Endothelial cell of umbilical vein (primary cell): Measurements from ENCODE around the gene DGKD. TPM values are rescaled to one million over a fixed set of nuclear protein-coding genes. Genes with fewer than 3 reads are reported as not detected.

ENCODE experiments used
- BruUV-seq: library from RNA; stranded (reverse); fragments of 400-500 nt; replicated peaks from 2 replicates; lab custom pipeline; 2021; lab: Mats Ljungman, UMichigan
- CTCF ChIA-PET: fragments of 300-600, 350-600 bp; sonication (Branson Sonifier 250); formaldehyde crosslinking; loops from one replicate; lab custom pipeline; 2021; ENCODE audit warnings: antibody characterized with exemption, inconsistent platforms; lab: Charles Lee
- POLR2A ChIA-PET: fragments of 300-600, 350-600 bp; sonication (Branson Sonifier 250); formaldehyde crosslinking; loops from one replicate; lab custom pipeline; 2021; ENCODE audit warnings: antibody characterized with exemption, inconsistent platforms; lab: Charles Lee
- DNase-seq: peaks from one replicate; pipeline ENCODE4 v3.0.0-alpha.2; 2011; ENCODE audit warnings: low read depth, low spot score
- FAIRE-seq: peaks from 2 replicates; lab custom pipeline; 2011; peaks lifted over from hg19 to GRCh38; lab: Jason Lieb, UNC
- H2AFZ ChIP-seq: 2 replicates; pipeline ENCODE4 v1.6.0; 2012; ENCODE audit warnings: low read depth, low read length, control low read depth, inconsistent platforms
- H3K27ac ChIP-seq: 2 replicates; pipeline ENCODE4 v1.5.1; 2011; ENCODE audit warnings: low read depth, mild to moderate bottlenecking, control low read depth, low read length, moderate library complexity; ENCODE audit not compliant: insufficient read depth
- H3K27me3 ChIP-seq, 2 experiments: 2 replicates each; pipeline versions ENCODE4 v1.6.0 to v1.6.1; 2011; ENCODE audit warnings: low read length in 2 of 2, mixed read lengths in 1 of 2; ENCODE audit not compliant: control insufficient read depth in 2 of 2, insufficient read depth in 2 of 2
- H3K36me3 ChIP-seq, 2 experiments: 2 replicates in 1 of 2; 3 replicates in 1 of 2; pipeline ENCODE4 v1.5.1; 2011; ENCODE audit warnings: low read length in 2 of 2, mild to moderate bottlenecking in 1 of 2, moderate library complexity in 1 of 2; ENCODE audit not compliant: control insufficient read depth in 2 of 2, insufficient read depth in 2 of 2; ENCODE audit errors: extremely low read depth in 1 of 2
- H3K4me1 ChIP-seq: 3 replicates; pipeline ENCODE4 v1.5.1; 2011; ENCODE audit warnings: mild to moderate bottlenecking, low read length; ENCODE audit not compliant: control insufficient read depth, insufficient read depth; ENCODE audit errors: extremely low read depth
- H3K4me2 ChIP-seq: 2 replicates; pipeline ENCODE4 v1.6.1; 2011; ENCODE audit warnings: low read length, control low read depth, mixed read lengths; ENCODE audit not compliant: insufficient read depth
- H3K4me3 ChIP-seq, 3 experiments: fragments of 200-600 bp in 1 of 3; sonication (generic), shearing (Covaris generic) in 1 of 3; replicated peaks in 1 of 3; 2 replicates each; pipeline ENCODE4 v1.5.1; 2011 to 2016; ENCODE audit warnings: control low read depth in 3 of 3, low read length in 3 of 3, mild to moderate bottlenecking in 2 of 3, inconsistent platforms in 1 of 3, low read depth in 1 of 3, moderate library complexity in 1 of 3; ENCODE audit not compliant: insufficient read depth in 1 of 3
- H3K79me2 ChIP-seq: 2 replicates; pipeline ENCODE4 v1.6.0; 2012; ENCODE audit warnings: low read length, inconsistent platforms; ENCODE audit not compliant: control insufficient read depth, insufficient read depth
- H3K9ac ChIP-seq: replicated peaks from 2 replicates; pipeline ENCODE3; 2011; ENCODE audit warnings: low read length, control low read depth; ENCODE audit not compliant: insufficient read depth; ENCODE audit errors: extremely low read depth
- H3K9me1 ChIP-seq: replicated peaks from 3 replicates; pipeline ENCODE4 v1.6.0; 2011; ENCODE audit warnings: mild to moderate bottlenecking, low read length; ENCODE audit not compliant: control insufficient read depth, insufficient read depth; ENCODE audit errors: extremely low read depth
- H3K9me3 ChIP-seq: replicated peaks from 2 replicates; pipeline ENCODE4 v1.5.1; 2012; ENCODE audit warnings: low read length, inconsistent platforms; ENCODE audit not compliant: control insufficient read depth, insufficient read depth
- H4K20me1 ChIP-seq: replicated peaks from 2 replicates; pipeline ENCODE3; 2011; ENCODE audit warnings: mild to moderate bottlenecking, low read length; ENCODE audit not compliant: control insufficient read depth, insufficient read depth; ENCODE audit errors: extremely low read depth
- FOS ChIP-seq: IDR thresholded peaks from 2 replicates; pipeline ENCODE4 v1.6.1; 2011; ENCODE audit warnings: mild to moderate bottlenecking, low read length, moderate library complexity, borderline replicate concordance; ENCODE audit not compliant: insufficient read depth
- GATA2 ChIP-seq: IDR thresholded peaks from 2 replicates; pipeline ENCODE4 v1.7.0; 2011; ENCODE audit warnings: low read depth, mild to moderate bottlenecking, moderate library complexity, mixed read lengths, low read length; ENCODE audit not compliant: insufficient read length, insufficient read depth
- JUN ChIP-seq: IDR thresholded peaks from 2 replicates; pipeline ENCODE4 v1.6.1; 2011; ENCODE audit warnings: borderline replicate concordance, low read depth; ENCODE audit not compliant: insufficient read length, insufficient read depth
- MYC ChIP-seq: IDR thresholded peaks from one replicate; pipeline ENCODE4 v1.6.1; 2011; ENCODE audit warnings: mild to moderate bottlenecking, low read depth, low read length
- dilution Hi-C: fragments of 300-500 bp; cut with MboI; formaldehyde crosslinking; loops from one replicate; pipeline ENCODE4 v1.15.0; 2019; ENCODE audit warnings: low sequenced_read_pairs; ENCODE audit not compliant: extremely low pct_ligation_motif_present
- intact Hi-C: fragments of 100-400 bp; cut with micrococcal nuclease; formaldehyde crosslinking; loops from one replicate; pipeline ENCODE4 v1.10.0; 2022
- polyA plus RNA-seq, 4 experiments: library from polyadenylated mRNA; depleted of rRNA in 3 of 4; stranded (reverse) in 3 of 4; unstranded in 1 of 4; fragments of >200 nt; gene quantifications; 2 replicates each; pipeline versions ENCODE4 v1.2.1 to v1.2.3, GENCODE V29; 2011 to 2012; ENCODE audit warnings: missing spikeins in 1 of 4
- total RNA-seq: library from RNA; stranded (reverse); gene quantifications from 2 replicates; pipeline ENCODE4 v1.2.3, GENCODE V29; 2021
- TF ChIP-seq, protein P1 (sequence below): IDR thresholded peaks from 2 replicates; pipeline ENCODE4 v1.6.1; 2011; ENCODE audit not compliant: insufficient read depth, insufficient read length
- TF ChIP-seq, protein P2 (sequence below), 2 donors: IDR thresholded peaks; 1 replicate in 1 of 2; 2 replicates in 1 of 2; pipeline ENCODE4 v1.5.1; 2011; ENCODE audit warnings: low read length in 2 of 2, mild to moderate bottlenecking in 2 of 2, moderate library complexity in 2 of 2, control low read depth in 1 of 2, inconsistent platforms in 1 of 2, low read depth in 1 of 2; ENCODE audit not compliant: insufficient read depth in 1 of 2; ENCODE audit errors: extremely low read depth in 1 of 2

The DGKD gene
- total and polyA plus RNA-seq, 2 donors (not counting 3 experiments of a cell fraction or from before 2014, with no cell fraction given) = 10.8 to 36.6 TPM

DNA sequence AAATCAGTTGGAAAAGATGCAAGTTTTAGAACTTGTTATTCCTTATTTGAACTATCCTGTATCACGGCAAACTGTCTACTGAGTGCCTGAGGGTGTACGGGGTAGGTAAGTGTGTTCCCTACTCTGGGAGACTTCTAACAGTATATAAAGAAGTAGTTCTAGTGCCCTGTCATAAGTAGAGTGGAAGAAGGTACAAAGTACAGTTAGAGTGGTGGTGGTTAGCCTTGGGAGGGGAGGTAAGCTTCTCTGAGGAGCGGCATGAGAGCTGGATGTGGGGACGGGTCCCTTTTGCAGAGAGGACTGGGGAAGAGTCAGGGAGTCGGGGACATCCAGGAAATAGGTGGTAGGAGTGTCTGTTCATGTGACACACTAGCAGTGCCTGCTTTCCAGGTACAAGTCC, 48.5 kb downstream of the DGKD start:
- H3K36me3 ChIP-seq = no peaks in the 10 kb centered on the region
- H3K4me2 ChIP-seq = no peak overlapping the region
- ChIA-PET POLR2A (no interaction called here), CTCF (interaction anchor here (0.8 to 11.2 kb wide), 8 partner anchors 9 to 430 kb away, joined by 3 to 191 read pairs (median 5); no protein-coding TSS in a partner anchor)
- dilution Hi-C loops (no loop called here), intact Hi-C loops (no loop called here)
- no peaks in the 10 kb centered on the region for H4K20me1 ChIP-seq
- no TSS peak for BruUV-seq
- H2AFZ ChIP-seq = no peak overlapping the region
- FAIRE-seq (no peak), DNase-seq (no peak)
- H3K4me3 ChIP-seq = no peak overlapping the region
- H3K9me1 ChIP-seq = no peaks in the 10 kb centered on the region
- H3K27ac ChIP-seq = no peak overlapping the region
- H3K9me3 ChIP-seq = no peaks in the 10 kb centered on the region
- H3K4me1 ChIP-seq = peaks cover 4% of the 10 kb centered on the region
- H3K9ac ChIP-seq = no peak overlapping the region
- TF ChIP-seq MYC (no peak), GATA2 (no peak), FOS (no peak), JUN (no peak)
- TF ChIP-seq, protein P1, sequence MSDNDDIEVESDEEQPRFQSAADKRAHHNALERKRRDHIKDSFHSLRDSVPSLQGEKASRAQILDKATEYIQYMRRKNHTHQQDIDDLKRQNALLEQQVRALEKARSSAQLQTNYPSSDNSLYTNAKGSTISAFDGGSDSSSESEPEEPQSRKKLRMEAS = no peak
- TF ChIP-seq, protein P2, sequence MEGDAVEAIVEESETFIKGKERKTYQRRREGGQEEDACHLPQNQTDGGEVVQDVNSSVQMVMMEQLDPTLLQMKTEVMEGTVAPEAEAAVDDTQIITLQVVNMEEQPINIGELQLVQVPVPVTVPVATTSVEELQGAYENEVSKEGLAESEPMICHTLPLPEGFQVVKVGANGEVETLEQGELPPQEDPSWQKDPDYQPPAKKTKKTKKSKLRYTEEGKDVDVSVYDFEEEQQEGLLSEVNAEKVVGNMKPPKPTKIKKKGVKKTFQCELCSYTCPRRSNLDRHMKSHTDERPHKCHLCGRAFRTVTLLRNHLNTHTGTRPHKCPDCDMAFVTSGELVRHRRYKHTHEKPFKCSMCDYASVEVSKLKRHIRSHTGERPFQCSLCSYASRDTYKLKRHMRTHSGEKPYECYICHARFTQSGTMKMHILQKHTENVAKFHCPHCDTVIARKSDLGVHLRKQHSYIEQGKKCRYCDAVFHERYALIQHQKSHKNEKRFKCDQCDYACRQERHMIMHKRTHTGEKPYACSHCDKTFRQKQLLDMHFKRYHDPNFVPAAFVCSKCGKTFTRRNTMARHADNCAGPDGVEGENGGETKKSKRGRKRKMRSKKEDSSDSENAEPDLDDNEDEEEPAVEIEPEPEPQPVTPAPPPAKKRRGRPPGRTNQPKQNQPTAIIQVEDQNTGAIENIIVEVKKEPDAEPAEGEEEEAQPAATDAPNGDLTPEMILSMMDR (IDR thresholded peaks at IDR 0.05; ENCODE audit: extremely low read depth in 1 of 2, insufficient read depth in 1 of 2, low read depth in 1 of 2, low read length in 2 of 2) = no peak
- H3K27me3 ChIP-seq = no peaks in the 10 kb centered on the region
- no peaks in the 10 kb centered on the region for H3K79me2 ChIP-seq
